ENCODE data around the gene FBXW12.
"Not testable (repeated sequence)": the region's sequence is repeated elsewhere in the genome, so short reads cannot be mapped to it uniquely, and the experiment has no call there.

FBXW12 gene

GRCh38 chr3:48372862-48373435, 930 bp downstream of the FBXW12 start:
- DNase-seq (ENCODE audit: low read depth in 2 of 3, low spot score in 1 of 3): no peak

GRCh38 chr3:48387634-48388033, 15.6 kb downstream of the FBXW12 start:
- DNase-seq (ENCODE audit: low read depth in 2 of 3, low spot score in 1 of 3): no peak

- DNase-seq (ENCODE audit: low read depth in 2 of 3, low spot score in 1 of 3): no peak
These were observed 16.9 kb downstream of the FBXW12 start for GRCh38 chr3:48388966-48389365.

- DNase-seq (ENCODE audit: low read depth in 2 of 3, low spot score in 1 of 3): no peak
These were observed 22.4 kb downstream of the FBXW12 start for GRCh38 chr3:48394391-48394790.

- no peak for DNase-seq (ENCODE audit: low read depth in 2 of 3, low spot score in 1 of 3)
These were observed 23.7 kb downstream of the FBXW12 start for GRCh38 chr3:48395714-48396113.

- no peak for DNase-seq (ENCODE audit: low read depth in 2 of 3, low spot score in 1 of 3)
These were observed 26.0 kb downstream of the FBXW12 start for GRCh38 chr3:48397767-48398681.

- DNase-seq (ENCODE audit: low read depth in 2 of 3, low spot score in 1 of 3): no peak
These were observed 26.8 kb downstream of the FBXW12 start for GRCh38 chr3:48398701-48399386.

- no peak for DNase-seq (ENCODE audit: low read depth in 2 of 3, low spot score in 1 of 3)
These were observed 27.6 kb downstream of the FBXW12 start for GRCh38 chr3:48399387-48400172.

GRCh38 chr3:48400824-48401433, 28.9 kb downstream of the FBXW12 start:
- peak; percentile 33 to 52 (median 52) for DNase-seq (ENCODE audit: low read depth in 2 of 3, low spot score in 1 of 3)

GRCh38 chr3:48401434-48401901, 29.4 kb downstream of the FBXW12 start:
- not testable (repeated sequence) for DNase-seq (ENCODE audit: low read depth in 2 of 3, low spot score in 1 of 3)

- no peak for DNase-seq (ENCODE audit: low read depth in 2 of 3, low spot score in 1 of 3)
These were observed 30.3 kb downstream of the FBXW12 start for GRCh38 chr3:48402281-48402732.

GRCh38 chr3:48402907-48403306, 30.9 kb downstream of the FBXW12 start:
- DNase-seq (ENCODE audit: low read depth in 2 of 3, low spot score in 1 of 3): no peak

- no peak for DNase-seq (ENCODE audit: low read depth in 2 of 3, low spot score in 1 of 3)
These were observed 31.8 kb downstream of the FBXW12 start for GRCh38 chr3:48403533-48404439.

GRCh38 chr3:48404440-48405342, 32.7 kb downstream of the FBXW12 start:
- no peak for DNase-seq (ENCODE audit: low read depth in 2 of 3, low spot score in 1 of 3)

- DNase-seq (ENCODE audit: low read depth in 2 of 3, low spot score in 1 of 3): no peak
These were observed 33.4 kb downstream of the FBXW12 start for GRCh38 chr3:48405343-48405881.

- no peak for DNase-seq (ENCODE audit: low read depth in 2 of 3, low spot score in 1 of 3)
These were observed 34.0 kb downstream of the FBXW12 start for GRCh38 chr3:48405971-48406370.

GRCh38 chr3:48406443-48407431, 34.7 kb downstream of the FBXW12 start:
- no peak for DNase-seq (ENCODE audit: low read depth in 2 of 3, low spot score in 1 of 3)

Measured in stimulated activated CD4-positive, alpha-beta T cell treated with anti-CD3 and anti-CD28 coated beads, Interleukin-12 subunit alpha, Interleukin-12 subunit beta, amount 100 ng/mL, for 48 hours (primary cell).